Activated gamma-delta T cell treated with anti-CD3 and anti-CD28 coated beads, Interleukin-2, amount 50 U/mL, for 16 hours (primary cell): ENCODE data around the gene STRIP1.
"Not testable (repeated sequence)": the region's sequence is repeated elsewhere in the genome, so short reads cannot be mapped to it uniquely, and the experiment has no call there.

Experiments
- DNase-seq: peaks from one replicate; pipeline ENCODE4 v3.0.0-alpha.2; 2020; ENCODE audit warnings: low read depth

The STRIP1 gene

GRCh38 chr1:110069404-110070281 lies 35.2 kb downstream of the STRIP1 start:
- DNase-seq: no peak

- no peak for DNase-seq
Observed at GRCh38 chr1:110070282-110070669, 35.9 kb downstream of the STRIP1 start.

DNA sequence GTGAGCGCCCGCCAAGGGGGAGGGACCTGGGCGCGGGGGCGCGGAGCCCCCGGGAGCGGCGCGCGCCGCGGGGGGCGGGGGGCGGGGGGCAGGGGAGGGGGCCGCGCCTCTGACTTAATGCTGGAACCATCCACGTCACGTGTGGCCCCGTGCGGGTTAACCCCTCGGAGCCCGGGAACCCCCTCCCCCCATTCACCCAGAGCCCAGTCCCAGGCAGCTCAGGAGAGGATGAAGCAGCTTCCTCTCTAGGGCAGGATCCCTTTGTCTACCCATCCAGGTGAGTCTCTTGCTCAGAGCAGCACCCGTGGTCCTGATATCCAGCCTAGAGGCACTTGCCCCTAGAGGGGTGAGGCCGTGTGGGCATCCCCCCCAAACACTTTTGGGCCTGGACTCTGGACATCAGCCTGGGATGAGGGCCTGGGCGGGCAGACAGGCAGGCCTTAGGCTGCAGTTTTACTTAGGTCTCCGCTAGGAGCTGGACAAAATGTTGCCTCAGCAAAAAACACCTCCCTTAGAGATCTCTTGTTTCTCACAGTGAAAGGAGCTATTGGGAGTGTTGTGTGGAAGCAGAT lies 36.3 kb downstream of the STRIP1 start, which contains the start of gene ALX3:
Gene ALX3 (minus strand): TSS at position 2 of the 572 bp plus-strand sequence. CDS start 60 bp downstream, outside the sequence.
- DNase-seq: no peak

DNA sequence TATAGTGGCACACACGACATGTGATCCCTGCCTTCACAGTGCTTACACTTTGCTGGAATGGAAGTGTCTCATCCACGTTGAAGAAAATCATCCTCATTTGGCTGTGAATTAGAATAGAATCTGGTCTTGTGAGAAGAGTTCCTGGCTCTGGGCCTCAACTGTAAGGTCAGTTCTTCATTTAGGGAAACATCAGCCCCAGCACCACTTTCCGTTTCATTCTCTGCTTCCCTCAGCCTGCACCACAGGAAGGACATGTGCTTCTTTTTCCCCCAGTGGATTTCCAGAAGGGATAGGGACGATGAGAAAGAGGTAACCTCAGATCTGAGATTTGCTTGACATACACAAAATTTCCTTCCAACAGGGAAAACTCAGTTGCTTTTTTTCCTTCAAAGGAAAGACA lies 39.7 kb downstream of the STRIP1 start:
- no peak for DNase-seq

GRCh38 chr1:110076789-110077500 lies 42.5 kb downstream of the STRIP1 start:
- no peak for DNase-seq

- not testable (repeated sequence) for DNase-seq
Observed at GRCh38 chr1:110079995-110080394, 45.6 kb downstream of the STRIP1 start.

DNA sequence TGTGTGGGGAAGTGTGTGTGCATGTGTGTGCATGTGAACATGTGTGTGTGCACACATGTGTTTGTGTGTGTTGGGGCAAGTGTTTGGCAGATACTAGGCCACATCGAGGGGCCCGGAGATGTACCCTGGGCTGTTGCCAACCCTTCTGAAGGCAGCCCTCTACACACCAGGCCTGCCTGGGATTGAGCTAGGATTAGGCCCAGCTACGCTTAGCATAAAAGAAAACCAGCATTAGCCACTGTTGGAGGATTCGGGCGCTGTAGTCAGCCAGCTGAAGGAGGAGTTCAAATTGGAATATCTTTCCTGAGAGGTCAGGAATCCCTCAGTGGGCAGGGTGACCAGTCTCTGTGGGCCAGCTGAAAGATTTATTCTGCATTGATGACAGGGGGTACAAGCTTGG lies 46.6 kb downstream of the STRIP1 start:
- DNase-seq: no peak

DNA sequence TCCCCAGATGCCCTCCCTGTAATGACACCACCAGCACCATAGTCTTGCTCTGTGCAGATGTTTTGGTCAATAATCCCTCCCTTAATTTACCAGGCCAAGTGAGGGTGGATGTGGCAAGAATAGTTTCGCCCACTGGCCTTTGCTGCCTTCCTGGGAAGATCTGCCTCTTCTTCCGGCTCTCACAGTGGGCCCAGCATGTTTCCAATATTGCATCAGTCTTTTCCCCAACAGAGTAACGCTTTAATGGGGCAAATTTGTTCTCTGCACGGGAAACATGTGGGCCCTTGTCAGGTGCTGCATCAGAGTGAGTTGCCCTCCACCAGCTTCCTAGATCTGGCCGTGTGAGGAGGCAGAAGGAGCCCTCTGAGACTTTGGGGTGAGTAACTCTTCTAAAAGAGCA lies 48.1 kb downstream of the STRIP1 start:
- DNase-seq: no peak

DNA sequence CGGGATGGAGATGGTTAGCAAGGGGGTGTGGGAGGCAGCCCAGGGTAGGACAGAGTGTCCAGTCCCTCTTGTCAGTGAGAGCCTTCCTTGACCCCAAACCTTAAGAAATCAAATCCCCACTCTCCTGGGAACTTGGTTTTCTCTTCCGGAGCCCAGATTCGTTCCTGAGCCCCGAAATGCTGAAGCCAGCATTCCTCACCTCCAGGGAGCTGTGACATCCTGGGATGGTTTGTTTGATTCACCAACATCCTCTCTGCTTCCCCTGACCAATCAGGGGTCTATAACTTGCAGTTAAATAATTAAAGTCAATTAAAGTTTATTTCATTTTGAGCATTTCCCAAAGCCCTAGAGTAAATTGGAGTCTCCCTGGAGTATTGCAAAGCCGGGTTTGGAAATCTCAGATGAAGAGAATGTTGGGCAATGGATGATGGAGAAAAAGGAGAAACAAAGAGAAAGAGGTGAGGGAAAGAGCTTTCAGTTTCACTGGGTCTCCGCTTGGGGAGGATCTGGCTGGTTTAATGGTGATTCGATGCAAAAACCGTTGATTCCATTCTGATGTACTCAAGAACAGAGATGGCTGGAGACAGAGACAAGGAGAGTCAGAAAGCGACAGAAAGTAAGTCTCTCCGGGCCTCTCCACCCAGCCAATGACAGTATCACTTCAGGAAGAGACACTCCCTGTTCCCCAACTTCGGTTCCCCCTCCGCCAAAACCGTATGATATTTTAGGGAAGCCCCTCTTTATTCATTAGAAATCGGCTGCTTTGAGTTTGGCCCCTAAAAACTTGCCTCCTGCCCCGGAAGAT lies 48.8 kb downstream of the STRIP1 start:
- no peak for DNase-seq

- no peak for DNase-seq
Observed at GRCh38 chr1:110083866-110084226, 49.4 kb downstream of the STRIP1 start.

GRCh38 chr1:110084227-110085078 lies 50.0 kb downstream of the STRIP1 start:
- DNase-seq: no peak

GRCh38 chr1:110085671-110086070 lies 51.2 kb downstream of the STRIP1 start:
- DNase-seq: no peak

- no peak for DNase-seq
Observed at GRCh38 chr1:110086961-110087360, 52.5 kb downstream of the STRIP1 start.

- no peak for DNase-seq
Observed at GRCh38 chr1:110087812-110088738, 53.7 kb downstream of the STRIP1 start.

DNA sequence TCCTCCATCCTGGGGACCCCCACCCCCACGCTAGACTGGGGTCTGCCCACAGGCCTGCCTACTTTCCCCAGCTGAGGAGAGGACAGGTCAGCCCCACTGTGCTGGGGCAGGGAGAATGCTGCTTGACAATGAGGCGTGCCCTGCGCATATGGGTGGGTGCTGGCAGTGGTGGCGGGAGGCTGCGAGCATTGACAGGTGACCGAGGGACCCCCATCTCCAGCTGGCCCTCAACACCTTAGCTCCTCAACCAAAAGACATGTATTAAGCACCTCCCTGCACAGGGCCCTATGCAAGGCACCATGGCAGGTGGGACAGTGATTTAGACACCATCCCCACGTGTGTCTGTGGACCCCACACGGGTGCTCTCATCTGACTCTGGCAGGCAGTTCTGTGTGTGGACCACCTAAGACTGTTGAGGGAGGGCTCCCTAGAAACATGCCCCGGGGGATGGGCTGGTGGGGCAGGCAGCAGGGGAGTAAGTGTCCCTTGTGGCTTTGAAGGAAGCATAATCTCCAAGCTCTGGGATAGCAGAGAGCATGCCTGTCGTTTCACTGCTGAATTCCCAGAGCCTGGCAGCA lies 54.4 kb downstream of the STRIP1 start:
- DNase-seq: no peak

GRCh38 chr1:110089561-110090275 lies 55.3 kb downstream of the STRIP1 start:
- DNase-seq: no peak

- DNase-seq: no peak
Observed at GRCh38 chr1:110091381-110091780, 57.0 kb downstream of the STRIP1 start.

- no peak for DNase-seq
Observed at GRCh38 chr1:110091791-110092190, 57.4 kb downstream of the STRIP1 start.

DNA sequence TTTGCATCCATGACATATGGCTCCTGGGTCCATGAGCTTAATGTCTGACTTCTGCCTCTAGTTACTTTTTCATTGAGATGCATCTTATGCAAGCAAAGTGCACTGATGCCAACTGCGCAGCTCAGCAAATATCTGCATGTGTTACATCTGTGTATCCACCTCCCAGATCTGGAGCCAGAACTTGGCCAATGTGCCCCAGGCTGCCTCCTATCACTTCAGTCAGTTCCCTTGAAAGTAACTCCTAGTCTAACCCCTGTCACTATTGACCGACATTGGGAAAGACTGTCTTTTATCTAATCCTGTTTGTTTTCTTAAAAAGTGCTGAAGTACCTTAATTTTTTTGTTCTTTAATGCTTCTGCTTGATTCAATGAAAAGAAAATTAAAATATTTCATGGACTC lies 58.6 kb downstream of the STRIP1 start:
- no peak for DNase-seq
